B cell (primary cell): ENCODE data around the gene NLGN1.

ENCODE experiments used
- EZH2 ChIP-seq: IDR thresholded peaks from 2 replicates; pipeline ENCODE4 v1.6.1; 2012; ENCODE audit warnings: borderline replicate concordance, low read depth, mild to moderate bottlenecking, moderate library complexity, low read length; ENCODE audit not compliant: insufficient read depth, poor library complexity, severe bottlenecking
- TF ChIP-seq, protein P1 (sequence below): fragments of 200-600 bp; IDR thresholded peaks from one replicate; pipeline ENCODE4 v1.8.0; 2022; ENCODE audit warnings: antibody characterized with exemption, mild to moderate bottlenecking

DNA sequence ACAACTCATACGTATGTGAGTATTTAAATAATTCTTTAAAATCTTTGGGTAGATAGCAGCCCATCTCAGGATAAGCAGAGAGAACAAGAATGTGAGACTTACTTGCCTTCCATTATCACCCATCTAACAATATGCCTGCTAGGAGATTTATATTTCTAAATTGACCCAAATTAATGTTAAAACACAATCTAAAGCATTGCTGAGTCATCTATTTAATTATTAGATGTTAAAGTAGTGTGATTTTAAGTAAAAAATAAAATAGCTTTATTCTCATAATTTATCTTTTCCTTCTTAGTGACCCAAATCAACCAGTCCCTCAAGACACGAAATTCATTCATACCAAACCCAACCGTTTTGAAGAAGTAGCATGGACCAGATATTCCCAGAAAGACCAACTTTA lies 882.6 kb downstream of the NLGN1 start:
- no peak for TF ChIP-seq EZH2
- TF ChIP-seq, protein P1, sequence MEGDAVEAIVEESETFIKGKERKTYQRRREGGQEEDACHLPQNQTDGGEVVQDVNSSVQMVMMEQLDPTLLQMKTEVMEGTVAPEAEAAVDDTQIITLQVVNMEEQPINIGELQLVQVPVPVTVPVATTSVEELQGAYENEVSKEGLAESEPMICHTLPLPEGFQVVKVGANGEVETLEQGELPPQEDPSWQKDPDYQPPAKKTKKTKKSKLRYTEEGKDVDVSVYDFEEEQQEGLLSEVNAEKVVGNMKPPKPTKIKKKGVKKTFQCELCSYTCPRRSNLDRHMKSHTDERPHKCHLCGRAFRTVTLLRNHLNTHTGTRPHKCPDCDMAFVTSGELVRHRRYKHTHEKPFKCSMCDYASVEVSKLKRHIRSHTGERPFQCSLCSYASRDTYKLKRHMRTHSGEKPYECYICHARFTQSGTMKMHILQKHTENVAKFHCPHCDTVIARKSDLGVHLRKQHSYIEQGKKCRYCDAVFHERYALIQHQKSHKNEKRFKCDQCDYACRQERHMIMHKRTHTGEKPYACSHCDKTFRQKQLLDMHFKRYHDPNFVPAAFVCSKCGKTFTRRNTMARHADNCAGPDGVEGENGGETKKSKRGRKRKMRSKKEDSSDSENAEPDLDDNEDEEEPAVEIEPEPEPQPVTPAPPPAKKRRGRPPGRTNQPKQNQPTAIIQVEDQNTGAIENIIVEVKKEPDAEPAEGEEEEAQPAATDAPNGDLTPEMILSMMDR: no peak
